VCaP (cell line): ENCODE data around the gene FAM110D.

Experiments used
- H3K27ac ChIP-seq: fragments of 450-650 bp; 2 replicates; pipeline ENCODE4 v1.5.1; 2017
- CTCF ChIP-seq: fragments of 450-650 bp; conservative IDR thresholded peaks from 2 replicates; pipeline ENCODE4 v1.5.1; 2017; ENCODE audit warnings: mild to moderate bottlenecking, moderate library complexity

FAM110D gene

GRCh38 chr1:26158908-26159742 is at the start of gene FAM110D:
FAM110D (plus strand) TSS chr1:26159079; CDS start chr1:26161292, 2,213 bp downstream.
- no peak for TF ChIP-seq CTCF
- H3K27ac ChIP-seq = no peak within 1 kb of the TSS

GRCh38 chr1:26109229-26110164 is 49.4 kb upstream of the FAM110D start:
- no peak for TF ChIP-seq CTCF
- peak overlapping the region; percentile 99 for H3K27ac ChIP-seq

- peak overlapping the region; percentile 99 for H3K27ac ChIP-seq
- no peak for TF ChIP-seq CTCF
Measured at GRCh38 chr1:26110731-26111529, 47.9 kb upstream of the FAM110D start.

GRCh38 chr1:26111530-26112406 is 47.1 kb upstream of the FAM110D start, which contains the start of gene PDIK1L:
PDIK1L (plus strand) TSS chr1:26111824; CDS start chr1:26114309, 2,485 bp downstream.
- peak within 1 kb of the TSS; percentile 99 for H3K27ac ChIP-seq
- no peak for TF ChIP-seq CTCF

- TF ChIP-seq CTCF = no peak
- H3K27ac ChIP-seq = peak overlapping the region; percentile 99
Measured at GRCh38 chr1:26112407-26112775, 46.5 kb upstream of the FAM110D start.

- no peak for TF ChIP-seq CTCF
- H3K27ac ChIP-seq = peak overlapping the region; percentile 99
Measured at GRCh38 chr1:26114165-26114927, 44.5 kb upstream of the FAM110D start.
